Measurements from ENCODE around the gene APLP2.

Gene APLP2

DNA sequence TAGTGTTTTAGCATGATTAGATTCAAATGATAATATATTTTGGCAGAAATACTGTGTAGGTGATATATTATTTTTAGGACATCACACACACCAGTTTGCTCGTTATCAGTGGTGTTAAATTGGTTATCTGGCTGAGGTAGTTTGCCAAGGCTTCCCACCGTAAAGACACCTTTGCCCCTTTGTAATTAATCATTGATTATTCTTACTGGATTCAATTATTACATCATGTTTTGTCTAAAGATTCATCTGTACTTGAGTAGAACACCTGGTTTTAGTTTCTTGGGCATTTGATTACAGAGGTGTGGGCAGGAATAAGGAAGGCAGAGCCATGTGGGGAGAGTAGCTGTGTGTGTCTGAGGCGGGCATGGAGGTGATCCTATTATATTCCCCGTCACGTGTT lies 50.4 kb downstream of the APLP2 start:
- DNase-seq (ENCODE audit: low spot score): no peak

- peak; percentile 16 for DNase-seq (ENCODE audit: low spot score)
Observed at GRCh38 chr11:130121445-130121978, 51.8 kb downstream of the APLP2 start.

DNA sequence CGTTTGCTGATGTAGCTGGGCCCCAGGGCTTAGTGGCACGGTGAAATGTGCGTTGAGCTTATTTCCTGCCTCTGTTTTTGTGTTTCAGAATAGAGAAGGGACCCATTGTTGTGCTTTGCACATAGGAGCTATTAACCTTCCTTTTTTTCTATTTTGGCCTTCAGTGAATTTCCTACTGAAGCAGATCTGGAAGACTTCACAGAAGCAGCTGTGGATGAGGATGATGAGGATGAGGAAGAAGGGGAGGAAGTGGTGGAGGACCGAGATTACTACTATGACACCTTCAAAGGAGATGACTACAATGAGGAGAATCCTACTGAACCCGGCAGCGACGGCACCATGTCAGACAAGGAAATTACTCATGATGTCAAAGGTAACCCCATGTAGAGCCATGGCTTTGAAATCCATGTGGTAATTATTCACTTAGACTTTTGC lies 52.5 kb downstream of the APLP2 start:
- no peak for DNase-seq (ENCODE audit: low spot score)

GRCh38 chr11:130123414-130124040 lies 53.8 kb downstream of the APLP2 start:
- no peak for DNase-seq (ENCODE audit: low spot score)

DNA sequence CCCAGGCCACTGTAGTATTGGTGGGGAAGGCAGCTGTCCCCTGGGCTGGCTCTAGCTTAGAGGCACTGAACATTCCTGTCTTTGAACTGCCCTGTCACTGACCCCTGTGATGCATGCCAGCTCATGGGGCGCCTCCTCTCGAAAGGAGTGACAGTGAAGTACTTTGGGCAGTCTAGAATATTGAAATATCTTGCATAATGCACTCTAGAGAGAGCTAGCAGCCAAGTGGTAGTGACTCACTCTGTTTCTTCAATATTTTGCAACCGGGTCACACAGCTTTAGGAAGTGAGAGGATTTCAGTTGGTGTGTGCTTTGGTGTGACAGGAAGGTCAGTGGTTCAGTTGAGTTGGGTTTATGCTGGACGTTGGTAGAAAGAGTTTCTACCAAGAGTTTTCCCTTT lies 54.4 kb downstream of the APLP2 start:
- DNase-seq (ENCODE audit: low spot score): no peak

- DNase-seq (ENCODE audit: low spot score): no peak
Observed at GRCh38 chr11:130125638-130126037, 55.9 kb downstream of the APLP2 start.

DNA sequence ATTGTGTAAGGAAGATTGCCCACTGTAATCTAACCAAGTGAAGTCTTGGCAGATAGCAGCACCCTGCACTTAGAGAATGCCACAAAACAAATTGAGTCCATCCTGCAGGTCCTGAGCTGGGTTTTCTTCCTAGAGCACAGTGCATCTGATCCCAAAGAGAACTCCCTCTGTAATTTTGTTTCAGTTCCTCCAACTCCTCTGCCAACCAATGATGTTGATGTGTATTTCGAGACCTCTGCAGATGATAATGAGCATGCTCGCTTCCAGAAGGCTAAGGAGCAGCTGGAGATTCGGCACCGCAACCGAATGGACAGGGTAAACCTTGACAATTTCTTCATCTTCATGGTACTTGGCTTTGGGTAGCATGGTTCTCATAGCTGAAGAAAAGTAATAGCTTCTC lies 56.8 kb downstream of the APLP2 start:
- no peak for DNase-seq (ENCODE audit: low spot score)

DNA sequence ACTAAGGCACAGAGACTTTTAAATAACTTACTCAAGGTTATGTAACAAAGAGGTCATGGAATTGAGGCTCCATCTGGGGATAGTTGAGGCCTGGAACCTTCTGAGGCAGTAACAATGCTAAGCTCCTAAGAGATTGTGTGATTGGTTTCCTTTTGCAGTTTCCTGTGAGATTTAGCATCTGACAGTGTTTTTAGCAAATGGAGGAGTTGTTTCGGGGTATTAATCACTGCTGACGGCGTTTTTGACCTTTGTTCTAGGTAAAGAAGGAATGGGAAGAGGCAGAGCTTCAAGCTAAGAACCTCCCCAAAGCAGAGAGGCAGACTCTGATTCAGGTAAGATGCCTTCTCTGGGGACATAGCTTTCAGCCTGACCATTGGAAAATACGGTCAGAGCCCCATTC lies 57.8 kb downstream of the APLP2 start:
- DNase-seq (ENCODE audit: low spot score): no peak

- no peak for DNase-seq (ENCODE audit: low spot score)
Observed at GRCh38 chr11:130128626-130129025, 58.9 kb downstream of the APLP2 start.

- DNase-seq (ENCODE audit: low spot score): no peak
Observed at GRCh38 chr11:130129922-130130321, 60.2 kb downstream of the APLP2 start.

- DNase-seq (ENCODE audit: low spot score): peak; percentile 81
Observed at GRCh38 chr11:130131961-130132850, 62.5 kb downstream of the APLP2 start.

DNA sequence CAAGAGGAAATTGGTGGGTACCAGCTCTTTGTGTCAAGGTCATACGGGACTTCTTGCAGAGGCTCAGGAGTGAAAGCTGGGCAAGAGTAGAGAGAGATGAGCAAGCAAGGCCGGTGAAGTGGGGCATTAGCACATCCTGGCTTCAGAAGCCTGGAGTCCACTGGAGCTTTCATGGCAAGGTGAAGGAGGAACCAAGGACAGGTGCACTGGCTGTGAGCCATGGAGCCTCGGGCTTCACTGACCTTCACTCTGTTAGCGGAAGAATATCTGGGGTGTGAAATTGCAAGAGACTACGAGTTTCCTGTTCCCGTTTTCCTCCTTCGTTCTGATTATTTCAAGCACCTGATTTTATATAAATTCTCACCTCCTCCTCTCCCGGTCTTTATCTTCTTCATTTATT lies 64.0 kb downstream of the APLP2 start:
- DNase-seq (ENCODE audit: low spot score): no peak

DNA sequence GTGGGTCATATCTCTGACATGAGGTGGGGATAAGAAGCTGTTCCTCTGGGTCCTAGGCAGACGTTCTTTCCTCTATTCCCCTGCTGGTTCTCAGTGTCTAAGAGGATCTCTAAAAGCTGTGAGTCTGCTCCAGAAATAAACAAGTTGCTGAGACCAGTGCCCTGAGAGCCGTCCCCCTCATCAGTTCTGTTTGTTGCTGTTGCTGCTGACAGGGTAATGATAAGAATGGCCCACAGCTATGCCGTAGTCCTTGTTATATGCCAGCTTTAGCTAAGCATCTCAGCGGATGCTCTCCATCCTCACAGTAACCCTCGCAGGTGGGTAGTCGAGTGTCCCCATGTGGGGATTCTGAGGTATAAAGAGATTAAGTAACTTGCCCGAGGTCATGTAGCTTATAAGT lies 66.4 kb downstream of the APLP2 start:
- no peak for DNase-seq (ENCODE audit: low spot score)

DNA sequence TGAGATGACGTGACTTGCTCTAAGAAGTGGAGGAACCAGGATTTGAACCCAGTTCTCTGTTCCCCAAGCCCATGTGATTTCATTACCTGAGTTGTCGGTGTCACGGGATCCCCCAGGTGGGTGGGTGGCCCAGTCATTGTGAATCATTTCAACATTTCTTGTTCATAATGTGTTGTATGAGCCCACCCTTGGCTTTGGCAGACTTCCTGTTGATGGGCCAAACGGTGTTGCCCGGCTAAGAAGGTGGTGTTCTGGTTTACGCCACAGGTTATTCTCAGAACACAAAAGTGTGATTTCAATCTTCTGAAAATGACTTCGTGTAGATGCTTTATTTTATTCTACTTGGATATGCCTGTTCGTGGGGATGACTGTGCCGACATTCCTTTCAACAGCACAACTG lies 68.3 kb downstream of the APLP2 start:
- no peak for DNase-seq (ENCODE audit: low spot score)

DNA sequence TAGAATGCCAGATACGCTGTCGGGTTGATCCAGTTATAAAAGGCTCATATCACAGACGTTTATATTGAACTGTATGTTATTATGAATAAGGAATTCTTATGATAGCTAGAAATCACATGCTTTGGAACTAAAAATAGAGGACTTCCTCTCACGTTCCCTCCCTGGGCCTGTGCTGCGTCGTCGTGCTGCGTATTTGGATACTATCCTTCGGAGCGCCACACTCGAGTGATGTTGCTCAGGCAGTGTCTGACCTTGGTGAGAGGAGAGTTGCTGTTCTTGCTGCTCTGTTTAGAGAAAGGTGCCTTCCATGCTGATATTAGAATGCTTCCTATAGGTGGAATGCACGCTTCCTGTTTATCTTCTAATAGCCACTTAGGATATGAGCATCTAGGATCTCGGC lies 69.7 kb downstream of the APLP2 start:
- DNase-seq (ENCODE audit: low spot score): no peak

DNA sequence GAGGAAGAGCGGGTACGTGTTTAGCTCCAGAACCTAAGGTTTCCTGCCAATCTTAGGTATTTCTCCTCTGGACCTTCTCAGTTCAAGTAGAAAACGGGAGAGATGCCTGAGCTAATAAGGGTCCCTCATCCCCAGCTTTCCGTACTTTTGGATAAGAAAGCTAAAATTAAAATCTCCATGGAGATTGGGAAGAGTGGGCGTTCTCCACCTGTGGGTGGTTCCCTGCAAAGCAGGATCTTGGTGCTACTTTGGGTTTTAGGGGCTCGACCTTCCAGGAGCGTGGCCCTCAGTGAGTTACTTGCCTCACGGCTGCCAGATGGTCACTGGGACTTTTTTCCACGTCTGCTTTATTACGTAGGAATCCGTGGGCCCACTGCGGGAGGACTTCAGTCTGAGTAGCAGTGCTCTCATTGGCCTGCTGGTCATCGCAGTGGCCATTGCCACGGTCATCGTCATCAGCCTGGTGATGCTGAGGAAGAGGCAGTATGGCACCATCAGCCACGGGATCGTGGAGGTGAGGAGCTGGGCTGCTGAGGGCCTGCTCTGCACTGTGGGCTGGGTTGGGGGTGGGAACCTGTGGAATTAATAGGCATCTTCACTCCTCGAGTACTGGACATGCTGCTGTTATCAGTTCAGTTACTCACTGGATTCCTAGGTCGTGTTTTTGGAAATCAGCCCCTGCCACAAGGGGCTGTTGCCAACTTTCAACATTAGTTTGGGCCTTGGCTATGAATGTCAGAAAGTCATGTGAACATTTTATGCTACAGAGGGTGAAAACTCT lies 72.1 kb downstream of the APLP2 start:
- DNase-seq (ENCODE audit: low spot score): no peak

DNA sequence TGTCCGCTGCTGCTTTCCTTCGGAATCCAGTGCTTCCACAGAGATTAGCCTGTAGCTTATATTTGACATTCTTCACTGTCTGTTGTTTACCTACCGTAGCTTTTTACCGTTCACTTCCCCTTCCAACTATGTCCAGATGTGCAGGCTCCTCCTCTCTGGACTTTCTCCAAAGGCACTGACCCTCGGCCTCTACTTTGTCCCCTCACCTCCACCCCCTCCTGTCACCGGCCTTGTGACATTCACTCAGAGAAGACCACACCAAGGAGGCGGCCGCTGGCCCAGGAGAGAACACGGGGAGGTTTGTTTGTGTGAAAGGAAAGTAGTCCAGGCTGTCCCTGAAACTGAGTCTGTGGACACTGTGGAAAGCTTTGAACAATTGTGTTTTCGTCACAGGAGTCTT lies 74.4 kb downstream of the APLP2 start:
- no peak for DNase-seq (ENCODE audit: low spot score)

GRCh38 chr11:130144861-130145281 lies 75.2 kb downstream of the APLP2 start:
- DNase-seq (ENCODE audit: low spot score): no peak

GRCh38 chr11:130145311-130145812 lies 75.7 kb downstream of the APLP2 start:
- no peak for DNase-seq (ENCODE audit: low spot score)

DNA sequence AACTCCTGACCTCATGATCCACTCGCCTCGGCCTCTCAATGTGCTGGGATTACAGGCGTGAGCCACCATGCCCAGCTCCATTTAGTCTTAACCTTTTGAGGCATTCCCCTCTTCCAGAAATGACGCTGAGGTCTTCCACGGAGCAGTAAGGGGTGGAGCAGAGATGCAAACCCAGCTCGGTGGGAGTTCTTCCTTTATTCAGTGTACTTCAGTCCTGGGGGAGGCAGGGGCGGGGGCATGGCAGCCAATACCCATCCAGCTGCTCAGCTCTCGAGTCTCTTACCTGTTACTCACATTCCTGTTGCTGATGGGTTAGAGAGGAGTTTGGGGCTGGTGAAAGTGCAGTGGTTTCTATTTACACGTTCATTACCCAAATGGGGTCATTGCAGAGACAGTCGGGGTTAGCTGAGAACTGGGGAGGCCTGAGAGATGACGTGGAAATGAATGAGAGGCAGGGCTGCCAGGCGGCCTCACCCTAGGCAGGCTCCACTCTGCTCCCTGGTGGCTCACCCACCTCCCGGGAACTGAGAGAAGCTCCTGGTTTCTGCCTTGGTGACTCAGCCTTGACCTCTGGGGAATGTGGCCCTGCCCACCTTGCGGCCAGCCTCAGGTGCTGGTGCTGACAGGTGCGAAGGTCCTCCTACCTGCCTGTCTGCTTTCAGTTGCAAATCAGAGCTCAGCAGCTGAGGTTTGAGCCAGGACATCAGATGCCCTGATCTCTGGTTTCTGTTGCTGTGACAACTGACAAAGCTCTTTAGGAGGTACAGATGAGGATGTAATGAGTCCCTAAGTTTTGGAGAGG lies 76.5 kb downstream of the APLP2 start:
- DNase-seq (ENCODE audit: low spot score): no peak

- peak; percentile 20 for DNase-seq (ENCODE audit: low spot score)
Observed at GRCh38 chr11:130146796-130147195, 77.1 kb downstream of the APLP2 start.

All from CD4-positive, alpha-beta T cell treated with Interleukin-2 at 100 ng/mL for 4 hours (primary cell).